ENCODE data around the gene UBE2I. TPM values are rescaled to one million over a fixed set of nuclear protein-coding genes. Genes with fewer than 3 reads are reported as not detected.

UBE2I gene
- total RNA-seq, 1 experiment from 2014 or later: 361 TPM

GRCh38 chr16:1313721-1314369 lies 4.4 kb downstream of the UBE2I start:
- POLR2A ChIA-PET (ENCODE audit: low non-redundant PET): no interaction called here
- DNase-seq (ENCODE audit: low spot score): no peak
- Histone ChIP-seq H3K27ac (ENCODE audit: low read depth, low read length, poor library complexity, severe bottlenecking) (no peak overlapping the region), H3K4me1 (ENCODE audit: insufficient read depth, low read length, poor library complexity, severe bottlenecking) (peaks cover 8% of the 10 kb centered on the region), H3K36me3 (ENCODE audit: insufficient read depth, low read length, poor library complexity, severe bottlenecking) (peaks cover 70% of the 10 kb centered on the region), H3K9me3 (ENCODE audit: low read depth, low read length, poor library complexity, severe bottlenecking) (no peaks in the 10 kb centered on the region), H3K27me3 (replicated peaks; ENCODE audit: insufficient read depth, low read depth, low read length, poor library complexity) (no peaks in the 10 kb centered on the region), H3K4me3 (ENCODE audit: low read depth, low read length, poor library complexity, severe bottlenecking) (no peak overlapping the region)
- BruUV-seq (replicated peaks): no TSS peak
- intact Hi-C loops (cut with micrococcal nuclease; ENCODE audit: unreplicated experiment): no loop called here
- CTCF ChIA-PET: no interaction called here
- TF ChIP-seq CTCF (conservative IDR thresholded peaks at IDR 0.05; ENCODE audit: low read depth, low read length): no peak
- no peak for TF ChIP-seq EZH2 (IDR thresholded peaks at IDR 0.05; ENCODE audit: borderline replicate concordance, low read depth, low read length, poor library complexity, severe bottlenecking)

- H3K36me3 ChIP-seq (ENCODE audit: insufficient read depth, low read length, poor library complexity, severe bottlenecking): peaks cover 77% of the 10 kb centered on the region
- TF ChIP-seq CTCF (conservative IDR thresholded peaks at IDR 0.05; ENCODE audit: low read depth, low read length): no peak
- TF ChIP-seq EZH2 (IDR thresholded peaks at IDR 0.05; ENCODE audit: borderline replicate concordance, low read depth, low read length, poor library complexity, severe bottlenecking): no peak
- no peak overlapping the region for H3K27ac ChIP-seq (ENCODE audit: low read depth, low read length, poor library complexity, severe bottlenecking)
- POLR2A ChIA-PET (ENCODE audit: low non-redundant PET): no interaction called here
- DNase-seq (ENCODE audit: low spot score): no peak
- CTCF ChIA-PET: no interaction called here
- intact Hi-C loops (cut with micrococcal nuclease; ENCODE audit: unreplicated experiment): no loop called here
- H3K27me3 ChIP-seq (replicated peaks; ENCODE audit: insufficient read depth, low read depth, low read length, poor library complexity): no peaks in the 10 kb centered on the region
- H3K9me3 ChIP-seq (ENCODE audit: low read depth, low read length, poor library complexity, severe bottlenecking): no peaks in the 10 kb centered on the region
- H3K4me3 ChIP-seq (ENCODE audit: low read depth, low read length, poor library complexity, severe bottlenecking): no peak overlapping the region
- peaks cover 8% of the 10 kb centered on the region for H3K4me1 ChIP-seq (ENCODE audit: insufficient read depth, low read length, poor library complexity, severe bottlenecking)
- no TSS peak for BruUV-seq (replicated peaks)
These were observed 5.1 kb downstream of the UBE2I start for GRCh38 chr16:1314399-1315068.

GRCh38 chr16:1315081-1316032 lies 5.9 kb downstream of the UBE2I start:
- Histone ChIP-seq H3K36me3 (ENCODE audit: insufficient read depth, low read length, poor library complexity, severe bottlenecking) (peaks cover 86% of the 10 kb centered on the region), H3K4me1 (ENCODE audit: insufficient read depth, low read length, poor library complexity, severe bottlenecking) (peaks cover 8% of the 10 kb centered on the region), H3K27ac (ENCODE audit: low read depth, low read length, poor library complexity, severe bottlenecking) (no peak overlapping the region), H3K27me3 (replicated peaks; ENCODE audit: insufficient read depth, low read depth, low read length, poor library complexity) (no peaks in the 10 kb centered on the region), H3K9me3 (ENCODE audit: low read depth, low read length, poor library complexity, severe bottlenecking) (no peaks in the 10 kb centered on the region), H3K4me3 (ENCODE audit: low read depth, low read length, poor library complexity, severe bottlenecking) (no peak overlapping the region)
- ChIA-PET POLR2A (ENCODE audit: low non-redundant PET) (no interaction called here), CTCF (no interaction called here)
- intact Hi-C loops (cut with micrococcal nuclease; ENCODE audit: unreplicated experiment): no loop called here
- no peak for TF ChIP-seq CTCF (conservative IDR thresholded peaks at IDR 0.05; ENCODE audit: low read depth, low read length)
- TF ChIP-seq EZH2 (IDR thresholded peaks at IDR 0.05; ENCODE audit: borderline replicate concordance, low read depth, low read length, poor library complexity, severe bottlenecking): no peak
- no TSS peak for BruUV-seq (replicated peaks)
- no peak for DNase-seq (ENCODE audit: low spot score)

Measured in A673 (cell line).